ENCODE results near the gene UGT3A1. TPM values are rescaled to one million over a fixed set of nuclear protein-coding genes. Genes with fewer than 3 reads are reported as not detected.

UGT3A1 gene
- total RNA-seq, 4 donors from 2014 or later = 0.54 to 1.1 TPM; not detected in 2

GRCh38 chr5:35920890-35921289, 70.3 kb downstream of the UGT3A1 start:
- TF ChIP-seq POLR2A (IDR thresholded peaks at IDR 0.05) (no peak), CTCF (IDR thresholded peaks at IDR 0.05) (no peak)
- no peak for DNase-seq
- H3K9me3 ChIP-seq = no peaks in the 10 kb centered on the region
- no peak overlapping the region for H3K4me3 ChIP-seq
- H3K27me3 ChIP-seq = no peaks in the 10 kb centered on the region
- no peaks in the 10 kb centered on the region for H3K36me3 ChIP-seq
- H3K4me1 ChIP-seq = no peaks in the 10 kb centered on the region
- no peak overlapping the region for H3K27ac ChIP-seq

GRCh38 chr5:35919191-35919590, 72.0 kb downstream of the UGT3A1 start:
- no peak for DNase-seq
- no peaks in the 10 kb centered on the region for H3K9me3 ChIP-seq
- no peak overlapping the region for H3K4me3 ChIP-seq
- H3K4me1 ChIP-seq = no peaks in the 10 kb centered on the region
- no peak overlapping the region for H3K27ac ChIP-seq
- no peaks in the 10 kb centered on the region for H3K36me3 ChIP-seq
- no peak for TF ChIP-seq CTCF (IDR thresholded peaks at IDR 0.05)
- TF ChIP-seq POLR2A (IDR thresholded peaks at IDR 0.05) = no peak
- no peaks in the 10 kb centered on the region for H3K27me3 ChIP-seq

GRCh38 chr5:35908814-35909213, 82.4 kb downstream of the UGT3A1 start:
- Histone ChIP-seq H3K4me1 (no peaks in the 10 kb centered on the region), H3K9me3 (no peaks in the 10 kb centered on the region), H3K27ac (no peak overlapping the region), H3K36me3 (no peaks in the 10 kb centered on the region), H3K27me3 (no peaks in the 10 kb centered on the region), H3K4me3 (no peak overlapping the region)
- DNase-seq = no peak
- TF ChIP-seq CTCF (IDR thresholded peaks at IDR 0.05) (no peak), POLR2A (IDR thresholded peaks at IDR 0.05) (no peak)

GRCh38 chr5:35908228-35908627, 83.0 kb downstream of the UGT3A1 start:
- H3K27ac ChIP-seq = no peak overlapping the region
- H3K36me3 ChIP-seq = no peaks in the 10 kb centered on the region
- no peak overlapping the region for H3K4me3 ChIP-seq
- H3K9me3 ChIP-seq = no peaks in the 10 kb centered on the region
- H3K4me1 ChIP-seq = no peaks in the 10 kb centered on the region
- H3K27me3 ChIP-seq = no peaks in the 10 kb centered on the region
- TF ChIP-seq CTCF (IDR thresholded peaks at IDR 0.05) = no peak
- TF ChIP-seq POLR2A (IDR thresholded peaks at IDR 0.05) = no peak
- no peak for DNase-seq

GRCh38 chr5:35904443-35905132, 86.6 kb downstream of the UGT3A1 start:
- TF ChIP-seq POLR2A (IDR thresholded peaks at IDR 0.05) (no peak), CTCF (IDR thresholded peaks at IDR 0.05) (no peak)
- no peak for DNase-seq
- no peaks in the 10 kb centered on the region for H3K4me1 ChIP-seq
- H3K27me3 ChIP-seq = no peaks in the 10 kb centered on the region
- H3K9me3 ChIP-seq = no peaks in the 10 kb centered on the region
- H3K4me3 ChIP-seq = no peak overlapping the region
- H3K36me3 ChIP-seq = no peaks in the 10 kb centered on the region
- no peak overlapping the region for H3K27ac ChIP-seq

All from Peyer's patch (tissue), 4 donors.